ENCODE data around the gene TMEM154.

Gene TMEM154

DNA sequence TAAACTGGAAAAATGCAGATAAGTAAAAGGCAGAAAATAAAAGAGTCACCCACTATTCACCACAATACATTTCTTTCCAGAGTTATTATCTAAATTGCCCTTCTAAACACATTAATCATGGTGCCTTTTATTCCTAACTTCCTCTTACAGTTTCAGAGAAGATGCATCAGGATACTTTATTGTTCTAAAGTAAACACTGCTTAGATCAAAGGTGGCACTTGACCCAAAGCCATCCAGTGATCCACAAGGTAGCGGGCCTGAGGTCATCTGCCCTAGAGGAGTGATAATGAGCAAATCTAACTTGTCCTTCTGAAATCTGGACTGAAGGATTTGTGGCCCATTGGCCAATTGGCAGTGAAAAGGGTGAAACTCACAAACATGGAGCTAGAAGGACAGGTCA lies 12.0 kb upstream of the TMEM154 start:
- DNase-seq, result no peak

- DNase-seq, result no peak
These were observed 11.2 kb upstream of the TMEM154 start for GRCh38 chr4:152690706-152691651.

DNA sequence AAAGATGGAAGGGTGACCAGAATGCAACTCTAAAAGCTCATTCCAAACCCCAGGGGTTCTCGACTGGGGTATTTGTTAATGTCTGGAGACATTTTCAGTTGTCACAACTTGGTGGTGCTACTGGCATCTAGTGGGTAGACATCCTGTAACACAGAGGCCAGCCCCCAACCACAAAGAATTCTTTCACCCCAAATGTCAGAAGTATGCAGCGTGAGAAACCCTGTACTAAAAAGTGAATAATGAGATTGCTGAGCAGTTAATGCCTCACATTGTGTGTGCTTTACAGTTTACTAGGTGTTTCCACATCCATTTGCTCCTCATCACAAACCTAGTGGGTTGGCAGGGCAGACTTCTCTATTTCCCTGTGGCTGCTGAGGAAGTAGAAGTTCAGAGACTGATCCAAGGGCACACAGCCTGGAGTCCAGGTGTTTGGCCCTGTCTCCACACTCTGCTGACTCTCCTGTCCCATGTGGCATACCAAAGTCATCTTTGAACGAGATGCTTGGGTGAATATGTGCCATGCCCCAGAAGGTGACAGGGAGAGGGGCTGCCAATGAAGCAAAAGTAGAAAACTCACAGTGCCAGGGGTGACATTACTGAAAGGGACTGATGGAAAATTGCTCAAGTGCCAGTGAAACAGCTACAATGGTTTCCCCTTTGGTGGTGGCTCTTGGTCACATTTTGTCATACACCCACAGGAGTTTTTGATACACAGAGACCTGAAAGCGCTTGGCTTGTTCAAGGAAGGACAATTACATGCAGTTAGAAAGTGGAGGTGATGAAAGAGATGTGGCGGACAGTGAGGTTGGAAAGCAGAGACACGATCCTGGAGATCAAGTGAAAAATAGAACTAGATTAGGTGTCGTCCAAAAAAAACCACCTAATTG lies 10.1 kb upstream of the TMEM154 start:
- no peak for DNase-seq

DNA sequence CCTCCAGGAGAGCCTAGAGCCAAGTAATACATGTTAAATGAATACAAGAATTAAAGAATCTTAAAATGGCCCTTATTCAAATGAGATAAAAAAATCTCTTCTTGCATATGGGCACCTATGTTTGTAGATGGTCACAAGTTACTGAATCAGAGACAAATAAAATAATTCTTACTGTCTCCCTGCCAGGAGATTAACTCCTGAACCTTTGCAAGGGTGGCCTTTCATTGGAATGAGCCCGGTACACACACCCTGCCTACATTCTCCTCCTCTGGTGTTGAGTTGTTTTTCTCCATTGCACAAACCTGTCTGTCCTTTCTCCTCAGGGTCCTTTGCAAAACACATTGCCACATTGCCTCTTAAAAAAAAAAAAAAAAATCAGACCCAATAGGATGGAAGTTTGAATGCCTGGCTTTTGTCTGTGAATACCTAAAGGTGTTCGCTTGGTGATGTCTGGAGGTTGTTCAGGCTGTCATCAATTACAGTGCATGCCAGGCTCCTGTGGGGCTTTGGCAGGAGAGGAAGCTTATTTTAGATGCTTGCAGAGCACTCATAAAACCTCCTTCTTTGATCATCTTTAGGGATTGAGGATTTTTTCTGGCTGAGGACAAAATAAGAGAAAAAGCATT lies 8.3 kb upstream of the TMEM154 start:
- DNase-seq, result no peak

DNA sequence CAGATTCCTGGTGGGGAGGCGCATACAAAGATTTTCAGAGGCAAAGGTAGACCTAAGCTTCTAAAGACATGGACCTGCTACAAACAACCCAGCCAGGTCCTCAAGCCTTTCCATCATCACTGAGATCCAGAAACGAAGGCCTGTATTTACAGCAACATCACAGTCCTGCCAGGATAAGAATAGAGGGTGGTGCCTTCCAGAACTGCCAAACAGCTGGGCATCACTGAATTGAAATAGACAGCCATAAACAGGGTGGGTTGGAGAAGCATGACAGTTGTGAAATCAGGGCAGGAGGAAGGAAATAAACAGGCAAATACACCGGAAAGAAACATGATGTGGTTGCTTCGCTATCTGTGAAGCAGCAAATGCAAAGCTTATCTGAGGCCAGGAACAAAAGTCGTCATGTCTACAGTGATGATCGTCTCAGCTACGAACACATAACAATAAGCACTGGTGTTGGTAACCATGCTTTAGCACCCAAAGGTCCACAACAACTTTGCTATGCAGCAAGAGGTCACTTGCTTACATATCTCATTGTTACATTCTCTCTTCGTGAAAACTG lies 6.7 kb upstream of the TMEM154 start:
- no peak for DNase-seq

DNA sequence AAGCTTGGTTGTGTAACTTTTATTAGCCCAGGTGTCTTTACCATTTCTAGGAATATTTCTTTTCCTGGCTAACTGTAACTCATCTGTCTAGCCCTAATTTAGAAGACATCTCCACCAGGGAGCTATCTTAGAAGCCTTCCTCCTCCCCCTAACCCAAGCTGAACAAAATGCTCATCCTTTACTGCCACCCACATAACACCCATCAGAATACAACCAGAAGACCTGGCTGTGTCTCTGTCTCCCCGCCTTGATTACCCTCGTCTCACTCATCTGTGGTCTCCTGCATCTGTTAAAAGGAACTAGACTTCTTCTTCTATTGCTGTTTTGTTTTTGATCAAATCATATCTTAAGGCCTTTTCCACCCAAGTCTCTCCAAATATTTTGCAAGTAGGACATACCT lies 4.8 kb upstream of the TMEM154 start:
- DNase-seq, result no peak

DNA sequence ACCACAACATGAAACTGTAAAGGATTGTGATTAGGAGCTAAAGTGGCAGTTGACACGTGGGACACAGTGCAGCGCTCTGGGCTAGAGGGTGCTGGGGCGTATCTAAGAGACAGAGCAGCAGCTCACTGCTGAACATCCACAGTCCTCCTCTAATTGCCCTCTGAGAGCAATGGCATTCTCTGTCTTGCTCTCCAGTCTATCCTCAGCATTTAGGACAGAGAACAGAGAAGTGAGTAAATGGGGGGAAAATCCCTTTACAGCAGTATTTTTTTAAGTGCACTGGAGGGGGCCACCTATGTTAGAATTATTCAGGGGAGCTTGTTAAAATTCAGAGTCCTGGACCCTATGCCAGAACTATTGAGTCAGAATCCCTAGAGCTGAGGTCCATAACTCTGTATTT lies 4.2 kb upstream of the TMEM154 start:
- no peak for DNase-seq

GRCh38 chr4:152682143-152682941 lies 2.5 kb upstream of the TMEM154 start:
- DNase-seq, result no peak

DNA sequence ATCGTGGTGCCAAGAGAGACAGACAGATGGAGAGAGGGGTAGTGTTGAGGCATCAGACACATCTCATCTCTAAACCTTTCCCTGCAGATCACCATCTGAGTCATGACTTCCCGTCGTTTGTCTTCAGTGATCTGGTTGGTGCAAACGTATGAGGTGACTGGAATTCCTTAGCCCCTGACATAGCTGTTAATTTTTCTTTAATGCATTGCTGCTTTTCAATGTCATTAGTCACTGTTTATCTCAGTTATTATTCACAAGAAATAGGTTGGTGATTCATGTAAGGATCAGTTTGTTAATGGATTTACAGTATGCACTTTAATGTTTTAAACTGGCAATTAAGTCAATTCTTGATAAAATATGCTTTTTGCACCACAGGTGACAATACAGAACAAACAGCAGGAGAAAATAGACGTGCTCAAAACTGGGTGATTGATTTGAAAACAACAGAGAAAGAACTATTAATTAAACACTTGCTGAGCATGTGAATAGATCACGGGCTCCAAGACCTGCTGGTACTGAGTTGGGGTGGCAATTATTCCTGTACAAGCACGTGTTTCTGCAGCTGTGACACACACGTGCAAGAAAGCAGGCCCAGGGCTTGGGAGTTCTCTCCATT lies 1.3 kb upstream of the TMEM154 start:
- DNase-seq, result no peak

DNA sequence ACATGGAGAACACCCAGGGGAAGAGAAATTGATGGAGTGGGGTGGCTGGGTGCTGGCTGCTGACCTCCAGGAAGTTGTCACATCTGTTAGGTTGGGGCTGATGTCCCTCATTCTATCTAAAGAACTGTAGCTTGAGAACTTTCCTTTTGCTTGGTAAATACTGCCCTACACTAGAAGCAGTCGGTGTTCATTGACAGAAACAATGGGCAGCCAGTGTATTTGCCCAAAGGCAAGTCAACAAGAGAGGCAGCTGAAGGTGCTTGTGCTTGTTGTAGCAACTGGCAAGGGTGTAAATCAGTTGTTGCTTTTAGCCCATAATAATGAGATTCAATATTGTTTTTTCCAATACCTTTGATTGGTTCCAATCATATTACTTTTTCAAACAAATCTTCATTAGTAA lies 956 bp downstream of the TMEM154 start:
- no peak for DNase-seq

- DNase-seq, result no peak
These were observed 2.7 kb downstream of the TMEM154 start for GRCh38 chr4:152677117-152677516.

GRCh38 chr4:152676052-152676854 lies 3.5 kb downstream of the TMEM154 start:
- DNase-seq, result no peak

DNA sequence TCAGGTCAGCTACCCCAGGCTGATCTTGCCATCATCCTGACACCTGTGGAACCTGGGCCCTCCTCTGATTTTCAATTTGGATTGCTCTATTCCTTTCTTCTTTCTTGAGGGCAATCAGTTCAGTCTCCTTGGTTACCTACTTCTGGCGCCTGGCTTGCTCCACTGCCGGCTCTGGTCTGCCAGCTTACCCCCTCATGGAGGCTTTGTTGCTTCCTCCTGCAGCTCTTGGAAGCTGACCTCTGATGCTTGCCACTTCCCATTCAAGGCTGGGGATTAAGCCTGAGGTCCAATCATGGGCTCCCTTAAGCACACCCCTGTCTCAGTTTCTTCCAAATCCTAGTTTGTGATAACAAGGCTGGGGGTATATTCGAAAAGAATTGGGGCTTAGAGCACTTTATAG lies 5.4 kb downstream of the TMEM154 start:
- no peak for DNase-seq

- no peak for DNase-seq
These were observed 6.3 kb downstream of the TMEM154 start for GRCh38 chr4:152673489-152673888.

DNA sequence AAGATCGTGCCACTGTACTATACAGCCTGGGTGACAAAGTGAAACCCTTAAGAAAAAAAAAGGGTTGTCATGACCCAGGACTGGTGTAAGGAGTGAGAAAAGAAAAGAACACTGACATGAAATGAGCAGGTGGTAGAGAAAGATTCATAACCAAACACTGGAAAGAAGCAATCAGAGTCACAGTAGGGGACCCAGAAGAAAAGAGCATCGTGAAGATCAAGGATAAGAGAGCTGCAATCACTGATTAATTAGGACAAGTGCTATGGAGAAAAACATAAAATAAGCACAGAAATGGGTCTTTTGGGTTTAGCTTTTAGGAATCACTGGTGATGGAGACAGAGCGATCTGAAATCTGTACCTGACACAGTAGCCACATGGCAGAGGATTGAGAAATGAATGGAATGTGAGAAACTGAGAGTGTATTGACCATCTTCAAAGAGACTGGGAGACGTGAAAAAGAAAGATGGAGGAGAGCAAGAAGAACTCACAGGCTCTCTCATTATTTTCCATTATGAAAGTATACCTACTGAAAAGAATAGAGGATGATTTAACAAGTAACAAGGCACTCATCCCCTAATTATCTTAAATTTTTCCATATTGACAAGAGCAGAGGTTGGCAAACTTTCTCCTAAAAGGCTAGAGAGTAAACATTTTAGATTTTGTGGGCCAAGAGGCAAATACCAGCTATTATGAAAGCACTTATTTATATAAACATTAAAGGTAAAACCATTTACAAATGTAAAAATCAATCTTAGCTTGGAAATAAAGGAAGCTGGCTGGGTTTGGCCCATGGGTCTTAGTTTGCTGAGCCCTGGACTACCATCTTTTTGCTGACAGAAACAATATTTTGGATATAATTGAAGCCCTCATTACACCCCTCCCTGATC lies 7.3 kb downstream of the TMEM154 start:
- DNase-seq, result no peak

GRCh38 chr4:152668338-152668964 lies 11.3 kb downstream of the TMEM154 start:
- DNase-seq, result no peak

- DNase-seq, result no peak
These were observed 12.0 kb downstream of the TMEM154 start for GRCh38 chr4:152667781-152668180.

DNA sequence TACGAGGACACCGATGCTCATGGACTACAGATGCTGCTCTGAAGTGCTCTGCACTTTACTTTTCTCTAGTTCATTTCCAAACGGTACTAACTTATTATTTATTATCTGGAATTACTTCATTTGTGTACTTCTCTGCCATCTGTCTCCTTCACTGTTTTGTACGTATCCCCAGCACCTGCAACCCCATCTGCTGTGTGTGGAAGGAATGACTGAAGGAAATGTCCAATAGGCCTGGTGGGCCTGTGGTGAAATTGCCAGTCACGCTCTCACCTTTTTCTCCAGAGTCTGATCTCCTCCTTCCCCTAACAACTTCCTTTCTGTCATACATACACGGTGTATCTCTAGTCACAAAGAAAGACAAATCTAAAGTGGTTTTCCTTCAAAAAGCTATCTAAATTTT lies 12.9 kb downstream of the TMEM154 start:
- no peak for DNase-seq

GRCh38 chr4:152665691-152666395 lies 14.0 kb downstream of the TMEM154 start:
- DNase-seq, result no peak

Measured in GDM1 (cell line).